GM19455 (cell line): Measurements from ENCODE around the gene PIK3AP1.
"Not testable (repeated sequence)": the region's sequence is repeated elsewhere in the genome, so short reads cannot be mapped to it uniquely, and the experiment has no call there.

ENCODE experiments used
- ATAC-seq: cut with Tn5 transposase; IDR thresholded peaks from one replicate; pipeline ENCODE4 v1.9.1; 2021; ENCODE audit not compliant: unreplicated experiment

The PIK3AP1 gene, protein sequence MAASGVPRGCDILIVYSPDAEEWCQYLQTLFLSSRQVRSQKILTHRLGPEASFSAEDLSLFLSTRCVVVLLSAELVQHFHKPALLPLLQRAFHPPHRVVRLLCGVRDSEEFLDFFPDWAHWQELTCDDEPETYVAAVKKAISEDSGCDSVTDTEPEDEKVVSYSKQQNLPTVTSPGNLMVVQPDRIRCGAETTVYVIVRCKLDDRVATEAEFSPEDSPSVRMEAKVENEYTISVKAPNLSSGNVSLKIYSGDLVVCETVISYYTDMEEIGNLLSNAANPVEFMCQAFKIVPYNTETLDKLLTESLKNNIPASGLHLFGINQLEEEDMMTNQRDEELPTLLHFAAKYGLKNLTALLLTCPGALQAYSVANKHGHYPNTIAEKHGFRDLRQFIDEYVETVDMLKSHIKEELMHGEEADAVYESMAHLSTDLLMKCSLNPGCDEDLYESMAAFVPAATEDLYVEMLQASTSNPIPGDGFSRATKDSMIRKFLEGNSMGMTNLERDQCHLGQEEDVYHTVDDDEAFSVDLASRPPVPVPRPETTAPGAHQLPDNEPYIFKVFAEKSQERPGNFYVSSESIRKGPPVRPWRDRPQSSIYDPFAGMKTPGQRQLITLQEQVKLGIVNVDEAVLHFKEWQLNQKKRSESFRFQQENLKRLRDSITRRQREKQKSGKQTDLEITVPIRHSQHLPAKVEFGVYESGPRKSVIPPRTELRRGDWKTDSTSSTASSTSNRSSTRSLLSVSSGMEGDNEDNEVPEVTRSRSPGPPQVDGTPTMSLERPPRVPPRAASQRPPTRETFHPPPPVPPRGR

DNA sequence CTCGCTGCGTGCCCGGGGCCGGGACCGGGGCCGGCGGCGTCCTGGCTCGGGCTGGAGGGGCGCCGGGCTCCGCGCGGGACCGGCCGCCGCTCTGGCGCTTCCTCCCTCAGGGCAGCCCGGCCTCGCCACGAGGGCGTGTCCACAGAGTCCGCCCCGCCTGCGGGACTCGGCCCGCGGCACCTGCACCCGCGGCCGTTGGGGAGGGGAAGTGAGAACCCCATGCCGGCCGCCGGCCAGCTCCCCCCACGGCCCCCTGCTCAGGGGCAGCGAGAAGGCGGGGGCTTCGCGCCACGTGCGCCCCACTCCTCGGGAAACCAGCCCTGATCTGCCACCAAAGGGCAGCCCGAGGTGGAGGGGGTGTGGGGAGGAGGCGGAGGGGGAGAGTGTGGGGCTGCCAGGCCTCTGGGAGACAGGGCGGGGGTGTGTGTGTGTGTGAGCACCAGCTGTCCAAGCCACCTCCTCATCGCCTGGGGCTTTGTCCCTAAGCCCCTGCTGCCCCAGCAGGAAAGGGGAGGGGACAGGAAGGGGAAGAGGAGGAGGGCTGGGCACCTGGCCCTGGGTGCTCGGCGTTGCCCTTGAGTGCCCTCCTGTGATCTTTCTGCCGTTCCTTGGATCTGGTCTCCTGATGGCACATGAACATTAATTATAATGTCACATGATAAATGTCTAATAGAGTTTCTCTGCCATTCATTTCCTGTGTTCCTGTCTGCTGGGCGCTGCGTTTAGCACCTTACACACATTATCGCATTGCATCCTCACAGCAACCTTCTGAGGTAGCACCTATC, at the start of gene PIK3AP1:
Gene PIK3AP1 (minus strand): TSS at position 93 of the 785 bp plus-strand sequence. CDS start 120 bp downstream, outside the sequence.
- peak; percentile 65 for ATAC-seq

DNA sequence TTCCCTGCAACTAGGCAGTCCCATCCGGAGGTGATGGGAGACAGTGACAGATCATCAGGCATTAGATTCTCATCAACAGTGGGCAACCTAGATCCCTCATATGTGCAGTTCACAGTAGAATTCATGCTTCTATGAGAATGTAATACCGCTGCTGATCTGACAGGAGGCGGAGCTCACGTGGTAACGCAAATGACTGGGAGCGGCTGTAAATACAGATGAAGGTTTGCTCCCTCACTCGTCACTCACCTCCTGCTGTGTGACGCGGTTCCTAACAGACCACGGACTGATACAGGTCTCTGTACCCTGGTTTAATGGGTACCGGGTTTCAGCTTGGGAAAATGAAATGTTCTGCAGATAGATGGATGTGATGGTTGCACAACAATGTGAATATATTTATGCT, 47.8 kb upstream of the PIK3AP1 start:
- ATAC-seq, result no peak

DNA sequence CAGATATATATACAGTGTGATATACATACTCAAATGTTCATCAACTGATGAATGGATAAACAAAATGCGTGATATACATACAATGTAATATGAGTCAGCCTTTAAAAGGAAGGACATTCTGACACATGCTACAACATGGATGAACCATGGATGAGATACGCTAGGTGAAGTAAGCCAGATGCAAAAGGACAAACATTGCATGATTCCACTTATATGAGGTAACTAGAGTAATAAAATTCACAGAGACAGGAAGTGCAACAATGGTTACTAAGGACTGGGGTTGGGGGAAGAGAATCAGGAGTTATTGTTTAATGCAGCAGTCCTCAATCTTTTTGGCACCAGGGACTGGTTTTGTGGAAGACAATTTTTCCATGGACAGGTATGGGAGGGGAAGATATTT, 47.3 kb upstream of the PIK3AP1 start:
- no peak for ATAC-seq

DNA sequence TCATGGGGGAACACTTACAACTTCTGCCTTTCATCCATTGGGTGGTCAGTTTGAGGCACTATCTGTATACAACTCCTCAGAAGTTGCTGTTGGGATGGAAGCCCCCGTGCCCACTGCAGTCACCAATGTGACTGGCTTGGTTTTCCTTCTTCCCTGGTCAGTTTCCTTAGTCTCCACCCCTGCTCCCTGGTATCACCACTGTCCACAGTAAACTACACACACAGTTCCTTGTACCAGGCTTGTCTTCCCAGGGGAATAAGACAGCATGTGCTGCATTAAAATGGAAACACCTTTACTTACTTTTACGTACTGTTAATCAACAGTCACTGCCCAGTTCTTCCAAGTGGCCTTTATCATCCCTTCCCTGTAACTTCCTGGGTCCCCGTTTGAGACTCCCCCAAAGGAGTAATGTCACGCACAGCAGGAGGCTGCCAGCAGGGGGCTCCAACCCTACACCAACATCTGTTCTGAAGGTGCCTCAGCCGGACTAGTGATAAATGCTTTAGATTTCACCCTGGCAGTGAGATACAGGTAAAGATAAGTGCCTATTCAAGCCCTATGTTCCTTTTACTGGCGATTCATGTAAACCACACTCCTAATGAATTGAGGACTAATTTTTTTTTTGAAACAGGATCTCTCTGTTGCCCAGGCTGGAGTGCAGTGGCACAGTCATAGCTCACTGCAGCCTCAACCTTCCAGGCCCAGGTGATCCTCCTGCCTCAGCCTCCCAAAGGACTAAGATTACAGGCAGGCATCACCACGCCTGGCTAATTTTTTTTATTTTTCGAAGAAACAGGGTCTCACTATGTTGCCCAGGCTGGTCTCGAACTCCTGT, 45.3 kb upstream of the PIK3AP1 start:
- peak; percentile 64 for ATAC-seq

DNA sequence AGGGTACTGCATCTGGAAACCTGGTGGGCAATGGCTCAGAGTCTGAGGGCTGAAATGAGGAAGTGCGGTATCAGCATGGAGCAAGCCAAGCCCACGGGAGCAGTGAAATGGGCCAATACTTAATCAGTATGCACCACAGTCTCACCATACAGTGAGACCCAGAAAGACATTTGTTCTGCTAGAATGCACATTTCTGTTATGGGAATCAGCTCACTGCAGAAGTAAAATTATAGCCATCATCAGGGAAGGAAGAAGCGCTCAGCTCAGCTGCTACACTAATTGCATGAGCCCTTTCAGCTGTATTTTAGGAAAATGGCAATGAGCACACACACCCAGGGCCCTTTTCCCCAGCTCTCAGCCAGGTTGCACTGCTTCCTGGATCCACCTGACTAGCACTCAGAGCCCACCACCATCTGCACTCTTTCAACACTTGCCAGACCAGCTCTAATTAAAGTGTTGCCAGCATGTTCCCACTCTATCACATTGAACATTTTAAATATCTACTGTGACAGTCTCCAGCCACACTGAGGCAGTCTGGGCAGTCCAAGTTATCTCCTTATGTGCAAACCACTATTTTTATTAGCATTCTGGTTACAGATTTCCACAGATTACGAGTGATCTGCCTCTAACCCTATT, 44.2 kb upstream of the PIK3AP1 start:
- no peak for ATAC-seq

DNA sequence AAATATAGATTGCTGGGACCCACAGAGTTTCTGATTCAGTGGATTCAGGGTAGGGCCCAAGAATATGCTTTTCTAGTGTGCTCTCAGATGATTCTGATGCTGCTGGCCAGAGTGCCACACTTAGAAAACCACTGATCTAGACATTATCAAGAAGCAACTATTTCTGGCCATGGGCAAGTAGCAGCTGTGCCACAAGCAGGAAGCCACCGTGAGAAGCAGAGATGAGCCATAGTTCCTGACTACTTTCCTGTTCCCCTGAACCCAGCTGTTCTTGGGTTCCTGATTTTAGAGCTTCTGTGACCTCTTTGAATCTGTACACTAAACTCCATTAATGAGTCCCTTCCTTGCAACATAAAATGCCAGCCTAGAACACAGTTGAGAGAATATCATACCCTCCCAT, 38.1 kb upstream of the PIK3AP1 start:
- peak; percentile 75 for ATAC-seq

DNA sequence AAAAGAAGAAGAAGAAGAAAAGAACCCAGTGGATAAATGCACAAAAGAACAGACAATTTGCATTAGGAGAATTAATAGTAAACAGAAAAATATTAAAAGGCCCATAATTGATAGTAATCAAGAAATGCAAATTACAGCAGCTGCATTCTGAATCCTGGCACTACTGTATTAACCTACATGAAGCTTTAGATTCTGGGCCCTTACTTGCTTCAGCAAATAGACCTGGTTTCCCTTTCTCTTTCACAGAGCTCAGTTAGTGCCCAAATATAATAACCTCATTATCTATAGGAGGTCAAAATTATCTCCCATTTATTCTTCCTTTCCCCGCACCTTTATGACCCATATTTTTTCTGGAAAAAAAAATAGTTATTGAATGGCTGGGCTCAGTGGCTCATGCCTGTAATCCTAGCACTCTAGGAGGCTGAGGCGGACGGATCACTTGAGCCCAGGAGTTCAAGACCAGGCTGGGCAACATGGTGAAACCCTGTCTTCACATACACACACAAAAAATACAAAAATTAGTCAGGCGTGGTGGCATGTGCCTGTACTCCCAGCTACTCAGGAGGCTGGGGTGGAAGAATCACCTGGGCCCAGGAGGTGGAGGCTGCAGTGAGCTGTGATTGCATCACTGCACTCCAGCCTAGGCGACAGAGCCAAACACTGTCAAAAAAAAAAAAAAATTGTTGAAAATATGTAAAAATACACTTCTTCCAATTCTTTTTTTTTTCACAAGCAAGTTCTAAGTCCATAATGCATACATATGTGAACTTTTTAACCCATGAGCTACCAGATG, 36.0 kb upstream of the PIK3AP1 start:
- no peak for ATAC-seq

DNA sequence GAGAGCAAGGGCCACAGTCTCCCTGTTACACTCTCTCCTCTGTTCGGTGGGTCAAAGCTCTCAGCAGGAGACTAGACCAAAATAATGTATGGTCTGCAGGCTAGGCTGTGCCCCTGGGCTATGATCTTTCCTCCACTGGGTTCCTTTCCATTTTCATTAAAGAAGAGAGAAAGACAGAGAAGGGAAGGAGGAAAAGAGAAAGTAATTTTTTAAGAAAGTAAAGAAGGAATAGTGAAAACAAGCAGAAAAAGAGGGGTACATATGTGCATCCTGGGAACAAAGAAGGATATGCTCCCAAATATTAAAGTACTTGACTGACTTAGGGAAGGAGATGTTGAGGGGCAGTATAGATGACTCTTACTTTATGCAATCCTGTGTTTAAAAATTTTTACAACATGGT, 33.6 kb upstream of the PIK3AP1 start:
- no peak for ATAC-seq

DNA sequence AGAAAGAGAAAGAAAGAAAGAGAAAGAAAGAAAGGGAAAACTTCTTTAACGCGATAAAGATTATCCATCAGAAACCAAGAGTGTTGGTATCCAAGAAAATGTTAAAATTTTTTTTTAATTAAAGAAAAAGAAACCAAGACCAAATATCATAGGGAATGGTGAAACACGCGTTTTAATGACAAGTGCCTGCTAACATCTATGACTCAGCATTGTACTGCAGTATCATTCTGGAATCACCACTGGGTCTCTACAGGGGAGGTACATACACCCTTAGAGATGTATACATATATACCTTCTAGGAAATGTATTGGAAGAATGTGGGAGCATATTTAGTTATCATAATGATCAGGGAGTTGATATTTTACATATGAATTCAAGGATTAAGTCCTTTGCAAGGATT, 32.1 kb upstream of the PIK3AP1 start:
- ATAC-seq, result no peak

DNA sequence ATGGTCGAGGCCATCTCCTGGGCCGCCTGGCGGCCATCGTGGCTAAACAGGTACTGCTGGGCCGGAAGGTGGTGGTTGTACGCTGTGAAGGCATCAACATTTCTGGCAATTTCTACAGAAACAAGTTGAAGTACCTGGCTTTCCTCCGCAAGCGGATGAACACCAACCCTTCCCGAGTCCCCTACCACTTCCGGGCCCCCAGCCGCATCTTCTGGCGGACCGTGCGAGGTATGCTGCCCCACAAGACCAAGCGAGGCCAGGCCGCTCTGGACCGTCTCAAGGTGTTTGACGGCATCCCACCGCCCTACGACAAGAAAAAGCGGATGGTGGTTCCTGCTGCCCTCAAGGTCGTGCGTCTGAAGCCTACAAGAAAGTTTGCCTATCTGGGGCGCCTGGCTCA, 30.0 kb upstream of the PIK3AP1 start:
- not testable (repeated sequence) for ATAC-seq

DNA sequence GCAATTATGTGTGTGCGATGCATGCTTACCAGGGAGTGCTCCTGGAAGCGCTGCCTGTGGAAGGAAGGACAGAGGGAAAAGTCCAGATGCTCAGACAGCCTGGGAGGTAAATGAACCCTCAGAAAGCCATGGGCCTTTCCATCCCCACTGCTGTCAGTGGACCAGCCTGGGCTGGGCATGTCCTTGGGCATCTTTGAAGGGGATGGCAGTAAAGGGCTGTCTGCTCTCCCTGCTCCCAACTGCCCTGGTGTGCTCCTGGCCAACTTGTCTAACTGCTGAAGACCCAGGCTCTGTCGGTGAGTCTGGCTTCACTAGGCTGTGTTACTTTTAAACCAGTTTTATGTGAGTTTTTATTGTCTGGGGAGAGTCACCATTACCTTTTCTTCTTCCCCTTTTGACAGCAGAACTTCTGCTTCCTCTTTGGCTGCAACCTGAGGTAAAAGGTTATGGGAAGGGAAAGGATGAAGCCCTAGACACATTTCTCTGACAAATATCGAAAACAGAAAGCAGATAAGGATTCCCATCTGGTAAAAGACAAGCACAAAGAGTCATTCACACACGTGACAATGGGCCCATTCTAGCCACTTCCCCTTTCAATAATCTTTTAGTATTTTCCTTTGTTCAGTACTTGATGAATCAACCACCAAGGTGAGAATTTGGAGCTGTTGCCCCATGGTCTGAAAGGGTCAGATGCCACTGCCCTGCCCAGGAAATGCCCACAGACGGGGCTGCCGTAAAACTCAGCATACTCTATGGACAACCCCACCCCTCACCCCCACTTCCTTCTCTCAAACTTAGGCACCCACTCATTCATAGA, 27.6 kb upstream of the PIK3AP1 start:
- peak; percentile 82 for ATAC-seq

DNA sequence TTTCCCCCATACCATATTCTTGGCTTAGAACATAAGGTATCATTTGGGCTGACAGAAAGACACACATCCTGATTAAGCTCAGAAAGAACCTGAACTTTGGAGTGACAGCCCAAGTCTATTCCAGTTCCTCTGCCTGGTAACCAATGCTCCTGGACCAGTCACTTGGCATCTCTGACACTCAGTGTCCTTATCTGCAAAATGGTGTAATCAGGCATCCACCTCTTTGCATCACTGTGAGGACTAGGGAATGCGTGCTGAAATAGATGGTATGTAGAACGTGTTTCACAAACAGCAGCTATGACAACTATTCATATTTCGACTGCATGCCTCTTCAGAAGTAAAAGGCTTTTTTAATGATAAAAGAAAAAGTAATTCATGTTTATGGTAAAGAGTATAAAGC, 26.2 kb upstream of the PIK3AP1 start:
- ATAC-seq, result no peak

DNA sequence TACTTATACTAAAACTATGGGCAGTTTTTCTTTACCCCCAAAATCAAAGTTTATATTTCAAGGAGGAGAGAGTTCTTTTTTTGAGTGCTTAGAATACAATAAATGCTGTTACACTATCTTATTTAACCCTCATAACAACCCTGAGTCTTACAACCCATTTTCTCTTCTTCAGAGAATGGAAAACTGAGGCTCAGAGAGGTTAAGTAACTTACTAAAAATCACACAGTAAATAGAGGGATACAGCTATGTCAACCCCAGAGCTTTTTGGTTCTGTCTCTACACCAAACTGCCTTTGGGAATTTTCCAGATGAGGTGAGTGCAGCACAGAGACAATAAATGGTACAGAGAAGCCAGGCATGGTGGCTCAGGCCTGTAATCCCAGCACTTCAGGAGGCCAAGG, 25.6 kb upstream of the PIK3AP1 start:
- ATAC-seq, result no peak

DNA sequence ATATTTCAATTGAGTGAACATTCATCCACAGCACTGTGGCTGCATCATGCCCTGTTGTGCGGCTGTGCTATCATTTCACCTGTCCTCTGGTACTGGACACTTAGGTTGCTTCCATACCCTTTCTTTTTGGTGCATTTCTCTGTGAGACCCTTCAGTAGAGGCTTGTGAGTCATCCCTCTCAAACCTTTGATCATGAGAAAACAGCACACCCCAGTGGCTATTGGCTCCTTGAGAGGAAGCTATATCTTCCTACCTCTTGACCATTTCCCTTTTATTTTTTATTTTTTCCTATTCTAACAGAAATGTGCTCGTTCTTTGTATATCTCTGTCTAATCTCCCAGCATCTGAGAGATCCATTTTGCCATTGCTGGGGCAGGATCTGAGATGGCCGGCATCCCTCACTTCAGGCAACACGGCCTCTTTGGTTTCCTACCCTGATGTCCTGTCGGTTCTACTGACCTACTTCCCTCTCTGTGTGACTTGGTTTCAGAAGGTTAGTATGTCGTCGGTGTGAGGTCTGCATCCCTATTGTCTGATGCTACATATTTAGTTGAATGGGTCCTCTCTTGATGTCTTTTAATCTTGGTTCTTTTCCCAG, 23.8 kb upstream of the PIK3AP1 start:
- no peak for ATAC-seq

DNA sequence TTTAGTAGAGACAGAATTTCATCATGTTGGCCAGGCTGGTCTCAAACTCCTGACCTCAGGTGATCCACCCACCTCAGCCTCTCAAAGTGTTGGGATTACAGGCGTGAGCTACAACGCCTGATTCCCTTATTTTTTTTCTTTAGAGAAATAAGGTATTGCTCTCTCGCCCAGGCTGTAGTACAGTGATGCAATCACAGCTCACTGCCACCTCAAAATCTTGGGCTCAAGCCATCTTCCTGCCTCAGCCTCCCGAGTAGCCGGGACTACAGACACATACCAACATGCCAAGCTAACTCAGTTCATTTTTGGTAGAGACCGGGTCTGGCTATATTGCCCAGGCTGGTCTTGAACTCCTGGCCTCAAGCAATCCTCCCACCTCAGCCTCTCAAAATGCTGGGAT, 21.2 kb upstream of the PIK3AP1 start:
- ATAC-seq, result not testable (repeated sequence)

DNA sequence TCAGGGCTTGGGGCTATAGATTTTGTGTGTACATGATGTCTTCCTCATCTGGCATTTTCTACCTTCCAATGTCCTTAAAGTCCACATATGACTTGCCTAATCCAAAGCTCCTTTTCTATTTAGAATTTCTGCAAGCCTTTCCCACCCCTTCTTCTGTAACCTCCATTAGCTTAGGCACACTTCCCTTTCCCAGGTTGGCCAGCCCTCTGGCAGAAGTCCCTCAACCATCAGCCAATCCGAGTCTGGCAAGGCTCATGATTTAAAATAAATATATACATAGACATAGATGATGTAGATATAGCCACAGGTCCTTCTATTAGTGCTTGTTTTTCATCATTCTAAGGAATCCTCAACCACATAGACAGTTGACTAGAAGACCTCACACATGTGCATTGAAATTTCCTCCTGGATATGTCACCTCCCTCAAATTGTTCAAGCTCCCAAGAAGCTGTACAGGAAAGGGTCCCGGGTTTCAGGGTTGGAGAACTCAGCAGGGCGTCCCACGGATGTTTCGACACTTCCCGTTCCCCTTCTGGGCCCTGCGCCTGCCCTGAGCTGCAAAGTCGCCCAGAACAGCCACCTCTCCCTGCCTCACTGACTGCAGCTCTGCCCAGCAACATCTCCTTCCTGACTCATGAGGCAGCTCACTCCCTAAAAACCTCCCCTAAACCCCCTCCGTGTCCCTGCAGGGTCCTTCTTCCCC, 20.4 kb upstream of the PIK3AP1 start:
- no peak for ATAC-seq

DNA sequence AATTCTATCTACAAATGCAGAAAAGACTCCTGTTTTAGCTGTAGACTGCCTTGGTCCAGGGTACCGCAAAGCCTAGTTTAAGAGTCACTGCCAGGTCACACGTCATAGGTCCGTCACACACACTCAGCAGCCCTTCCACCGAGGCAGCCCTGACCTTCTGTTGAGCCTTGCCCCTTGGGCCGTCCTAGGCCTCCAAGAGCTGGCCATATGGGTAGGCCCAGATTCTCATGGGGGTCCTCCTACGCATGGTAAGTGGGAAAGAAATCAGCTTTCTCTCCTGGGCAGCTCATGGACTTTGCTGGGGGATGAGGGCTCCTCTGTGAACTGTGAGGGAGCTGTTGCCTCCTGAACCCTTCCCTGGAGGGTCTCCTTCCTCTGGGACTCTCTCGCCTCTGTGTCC, 19.8 kb upstream of the PIK3AP1 start:
- no peak for ATAC-seq
